ENCODE results near the gene SOHLH1.

Gene SOHLH1

DNA sequence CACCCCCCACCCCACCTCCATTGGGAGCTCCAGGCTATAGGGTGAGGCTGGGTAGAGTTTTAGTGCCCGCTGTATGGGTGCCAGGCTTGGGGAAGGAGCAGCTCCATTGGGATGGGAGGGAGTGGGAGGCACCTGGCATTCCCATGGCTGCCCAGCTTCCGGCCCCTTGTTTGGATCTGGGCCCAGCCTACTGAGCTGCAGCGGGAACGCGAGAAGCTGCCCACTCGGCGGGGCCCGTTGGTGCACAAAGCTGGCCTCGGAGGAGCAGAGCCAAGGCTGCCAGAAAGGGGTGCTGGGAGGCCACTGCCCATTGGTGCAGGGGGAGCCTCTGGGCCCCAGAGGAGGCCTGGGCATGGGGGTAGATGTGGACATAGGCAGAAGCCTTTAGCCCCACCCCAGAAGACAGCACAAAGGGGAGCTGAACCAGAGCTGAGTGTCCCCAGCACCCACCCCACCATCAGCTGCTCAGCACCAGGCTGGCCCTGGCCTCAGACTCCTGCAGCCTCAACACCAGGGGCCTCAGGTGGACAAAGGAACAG, 31.7 kb downstream of the SOHLH1 start:
- H3K4me3 Mint-ChIP-seq = no peak overlapping the region
- no peak for DNase-seq
- no peaks in the 10 kb centered on the region for H3K36me3 Mint-ChIP-seq
- H3K27me3 Mint-ChIP-seq = no peaks in the 10 kb centered on the region
- H3K4me1 Mint-ChIP-seq = no peaks in the 10 kb centered on the region
- no peak overlapping the region for H3K27ac Mint-ChIP-seq
- CTCF ChIA-PET = no interaction called here
- H3K9me3 Mint-ChIP-seq = no peaks in the 10 kb centered on the region

GRCh38 chr9:135666534-135667462, 32.5 kb downstream of the SOHLH1 start:
- no peaks in the 10 kb centered on the region for H3K36me3 Mint-ChIP-seq
- no peaks in the 10 kb centered on the region for H3K4me1 Mint-ChIP-seq
- no peak for DNase-seq
- no peaks in the 10 kb centered on the region for H3K9me3 Mint-ChIP-seq
- H3K4me3 Mint-ChIP-seq = no peak overlapping the region
- CTCF ChIA-PET = no interaction called here
- H3K27ac Mint-ChIP-seq = no peak overlapping the region
- H3K27me3 Mint-ChIP-seq = no peaks in the 10 kb centered on the region

DNA sequence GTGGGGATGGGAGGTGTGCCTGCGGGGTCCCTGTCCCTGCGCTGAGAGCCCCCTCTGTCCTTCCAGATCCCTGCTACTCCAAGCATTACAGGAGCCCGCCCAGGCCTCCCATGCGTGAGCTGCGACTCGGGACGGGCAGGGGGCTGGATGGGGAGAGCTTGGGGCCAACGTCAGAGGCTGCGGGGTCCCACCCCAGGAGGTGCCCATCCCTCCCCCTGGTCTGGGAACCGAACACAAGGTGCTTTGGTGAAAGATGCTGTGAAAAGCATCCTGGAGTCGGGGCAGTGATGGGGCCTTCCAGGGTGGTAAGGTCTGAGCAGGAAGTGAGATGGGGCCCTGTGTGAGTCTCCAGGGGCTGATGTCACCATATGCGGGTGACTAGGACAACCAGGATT, 33.5 kb downstream of the SOHLH1 start:
- Mint-ChIP-seq H3K4me1 (no peaks in the 10 kb centered on the region), H3K36me3 (no peaks in the 10 kb centered on the region), H3K9me3 (no peaks in the 10 kb centered on the region), H3K4me3 (no peak overlapping the region), H3K27ac (no peak overlapping the region), H3K27me3 (no peaks in the 10 kb centered on the region)
- CTCF ChIA-PET = no interaction called here
- no peak for DNase-seq

DNA sequence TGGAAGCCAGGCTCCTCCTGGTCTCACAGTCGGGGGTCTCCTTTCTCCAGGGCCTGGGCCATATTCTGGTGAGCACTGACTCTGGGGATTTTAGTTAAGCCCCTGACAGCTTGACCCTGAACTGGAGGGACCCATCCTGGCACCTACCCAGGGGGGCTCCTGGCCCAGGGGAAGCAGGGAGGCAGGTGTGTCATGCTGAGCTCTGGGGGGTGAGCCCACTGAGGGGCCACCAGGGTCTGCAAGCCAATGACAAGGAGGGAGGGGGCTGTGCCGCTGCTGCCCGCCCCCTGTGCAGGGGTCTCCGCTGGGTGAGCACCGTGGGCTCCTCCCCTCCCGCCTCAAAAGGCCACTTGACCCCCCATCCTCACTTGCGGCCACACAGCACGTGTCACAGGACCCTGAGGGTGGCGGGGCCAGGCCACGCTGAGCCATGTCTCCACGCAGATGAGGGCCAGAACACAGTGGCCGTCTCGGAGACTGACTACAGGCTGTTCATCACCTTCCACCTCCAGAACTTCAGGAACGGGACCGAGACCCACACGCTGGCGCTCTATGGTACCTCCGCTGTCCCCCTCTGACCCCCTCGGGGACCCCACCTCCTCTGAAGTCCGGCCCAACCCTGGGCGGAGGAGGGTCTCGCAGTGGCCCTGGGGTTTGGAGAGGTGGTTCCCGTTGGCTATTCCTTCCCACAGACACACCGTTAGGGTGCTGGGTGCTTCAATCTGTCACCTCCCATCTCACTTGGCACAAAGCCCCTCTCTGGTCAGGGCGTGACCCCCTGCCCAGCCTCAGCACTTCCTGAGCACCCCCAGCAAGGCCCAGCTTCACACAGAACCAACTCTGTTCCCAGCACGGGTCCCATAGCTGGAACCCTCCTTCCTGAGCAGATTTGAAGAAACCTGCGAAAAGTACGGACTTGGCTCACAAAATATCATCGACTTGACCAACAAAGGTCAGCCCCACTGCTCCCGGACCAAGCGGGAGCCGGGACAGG, 34.2 kb downstream of the SOHLH1 start:
- Mint-ChIP-seq H3K9me3 (no peaks in the 10 kb centered on the region), H3K4me3 (no peak overlapping the region), H3K4me1 (no peaks in the 10 kb centered on the region), H3K27ac (no peak overlapping the region), H3K27me3 (no peaks in the 10 kb centered on the region), H3K36me3 (no peaks in the 10 kb centered on the region)
- no peak for DNase-seq
- CTCF ChIA-PET = no interaction called here

DNA sequence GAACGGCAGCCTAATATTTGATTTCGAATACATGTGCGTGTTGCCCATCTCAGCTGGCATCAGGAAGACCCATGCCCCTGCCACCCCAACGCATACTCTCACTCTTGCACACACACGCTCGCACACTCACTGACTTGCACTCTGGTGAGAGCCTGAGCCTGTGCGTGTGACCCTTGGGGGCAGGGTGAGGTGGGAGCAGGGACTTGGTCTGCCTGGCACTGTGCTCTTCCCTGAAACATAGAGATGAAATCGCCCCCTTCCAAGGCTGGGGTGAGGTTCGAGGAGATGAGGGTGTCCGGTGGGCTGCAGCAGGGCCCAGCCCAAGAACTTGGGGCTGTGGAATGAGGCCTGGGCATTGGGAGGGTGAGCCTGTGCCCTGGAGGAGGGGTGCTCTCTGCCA, 35.0 kb downstream of the SOHLH1 start:
- Mint-ChIP-seq H3K4me3 (no peak overlapping the region), H3K9me3 (no peaks in the 10 kb centered on the region), H3K36me3 (no peaks in the 10 kb centered on the region), H3K27ac (no peak overlapping the region), H3K4me1 (no peaks in the 10 kb centered on the region), H3K27me3 (no peaks in the 10 kb centered on the region)
- no peak for DNase-seq
- CTCF ChIA-PET = no interaction called here

- Mint-ChIP-seq H3K4me1 (no peaks in the 10 kb centered on the region), H3K27me3 (no peaks in the 10 kb centered on the region), H3K36me3 (no peaks in the 10 kb centered on the region), H3K4me3 (no peak overlapping the region), H3K9me3 (no peaks in the 10 kb centered on the region), H3K27ac (no peak overlapping the region)
- no peak for DNase-seq
- CTCF ChIA-PET = no interaction called here
These were observed 35.4 kb downstream of the SOHLH1 start for GRCh38 chr9:135663857-135664256.

DNA sequence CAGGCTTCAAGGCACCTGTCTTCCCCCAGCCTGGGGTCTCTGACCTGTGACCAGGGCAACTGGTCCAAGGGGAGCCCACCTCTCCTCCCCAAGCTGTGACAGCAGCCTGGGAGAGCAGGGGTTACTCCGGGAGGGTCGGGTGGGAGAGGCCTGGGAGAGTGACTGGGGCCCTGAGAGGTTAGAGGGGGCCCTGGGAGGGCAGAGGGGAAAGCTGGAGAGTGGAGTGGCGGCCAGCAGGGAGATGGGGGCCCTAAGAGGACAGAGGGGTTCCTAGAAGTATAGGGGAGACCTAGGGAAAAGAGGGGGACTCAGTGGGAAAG, 35.9 kb downstream of the SOHLH1 start:
- Mint-ChIP-seq H3K36me3 (no peaks in the 10 kb centered on the region), H3K4me3 (no peak overlapping the region), H3K27ac (no peak overlapping the region), H3K9me3 (no peaks in the 10 kb centered on the region), H3K27me3 (no peaks in the 10 kb centered on the region), H3K4me1 (no peaks in the 10 kb centered on the region)
- DNase-seq = no peak
- CTCF ChIA-PET = no interaction called here

DNA sequence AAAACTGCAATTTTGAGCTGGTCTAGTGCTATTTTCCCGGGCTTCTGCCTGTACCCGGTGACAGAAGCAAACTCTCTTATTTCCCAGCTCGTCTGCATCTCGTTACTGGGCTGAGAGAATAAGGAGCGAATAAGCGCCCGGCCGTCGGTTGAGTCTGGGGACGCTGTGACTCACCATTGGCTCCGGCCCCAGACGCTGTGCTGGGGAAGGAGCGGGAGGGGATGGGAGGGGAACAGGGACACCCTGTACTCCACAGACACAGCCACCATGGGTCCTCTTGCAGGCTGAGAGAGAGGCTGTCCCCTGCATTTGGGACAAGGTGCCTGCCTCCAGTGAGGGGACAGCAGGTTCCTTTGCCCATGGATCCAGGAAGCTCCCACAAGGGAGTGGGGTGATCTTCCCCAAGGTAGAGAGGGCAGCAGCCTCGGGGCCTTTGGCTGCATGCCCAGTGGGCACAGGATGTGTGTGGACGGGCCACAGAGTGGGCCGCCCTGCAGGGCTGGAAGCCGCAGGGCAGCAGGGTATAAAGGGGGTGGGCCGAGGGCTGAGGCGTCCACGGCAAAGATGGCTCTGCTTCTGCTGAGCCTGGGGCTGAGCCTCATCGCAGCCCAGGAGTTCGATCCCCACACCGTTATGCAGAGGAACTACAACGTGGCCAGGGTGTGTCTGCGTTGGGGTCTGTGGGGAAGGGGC, 36.4 kb downstream of the SOHLH1 start, which contains the start of gene LCN9:
LCN9 (plus strand) TSS at position 552 of the 693 bp plus-strand sequence; CDS start at position 565, 13 bp downstream.
- CTCF ChIA-PET = no interaction called here
- Mint-ChIP-seq H3K4me1 (no peaks in the 10 kb centered on the region), H3K4me3 (no peak within 1 kb of the TSS), H3K36me3 (no peaks in the 10 kb centered on the region), H3K27ac (peak within 1 kb of the TSS; percentile 72), H3K9me3 (no peaks in the 10 kb centered on the region), H3K27me3 (no peaks in the 10 kb centered on the region)
- DNase-seq = no peak

DNA sequence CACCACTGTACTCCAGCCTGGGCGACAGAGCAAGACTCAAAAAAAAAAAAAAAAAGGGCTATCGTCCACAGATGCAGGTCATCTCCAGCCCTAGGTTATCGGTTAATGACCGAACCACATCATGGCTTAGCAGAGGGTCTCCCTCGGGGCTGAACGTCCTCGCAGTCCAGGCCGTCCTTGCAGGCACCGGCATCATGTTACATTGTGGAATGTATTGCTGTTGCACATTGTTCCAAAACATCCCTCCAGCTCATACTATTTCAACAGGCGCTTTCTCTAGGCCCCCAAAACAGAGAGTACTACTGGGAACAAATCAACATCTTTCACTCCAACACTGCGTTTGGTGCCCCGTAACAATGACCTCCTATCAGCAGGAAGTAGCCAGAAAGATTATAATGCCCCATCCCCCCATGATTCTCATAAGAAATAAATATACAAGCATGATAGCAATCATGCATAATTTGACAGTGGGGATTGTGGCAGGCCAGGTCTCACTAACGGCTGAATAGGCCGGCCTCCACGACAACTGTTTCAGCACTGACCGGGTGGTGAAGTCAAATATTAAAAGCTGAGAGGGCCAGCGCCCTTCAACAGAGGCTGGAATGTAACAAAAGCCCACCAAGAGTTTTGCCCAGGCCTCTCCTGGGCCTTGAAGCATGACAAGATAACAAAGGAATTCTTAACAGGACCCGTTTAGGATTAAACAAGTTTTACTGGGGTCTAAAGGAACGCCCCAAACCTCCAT, 37.3 kb downstream of the SOHLH1 start:
- no peaks in the 10 kb centered on the region for H3K36me3 Mint-ChIP-seq
- CTCF ChIA-PET = no interaction called here
- H3K27me3 Mint-ChIP-seq = no peaks in the 10 kb centered on the region
- no peak for DNase-seq
- peak overlapping the region; percentile 72 for H3K27ac Mint-ChIP-seq
- H3K4me1 Mint-ChIP-seq = no peaks in the 10 kb centered on the region
- H3K4me3 Mint-ChIP-seq = no peak overlapping the region
- H3K9me3 Mint-ChIP-seq = no peaks in the 10 kb centered on the region

GRCh38 chr9:135660407-135660806, 38.9 kb downstream of the SOHLH1 start:
- H3K36me3 Mint-ChIP-seq = no peaks in the 10 kb centered on the region
- CTCF ChIA-PET = no interaction called here
- peaks cover 4% of the 10 kb centered on the region for H3K27me3 Mint-ChIP-seq
- H3K4me1 Mint-ChIP-seq = no peaks in the 10 kb centered on the region
- no peaks in the 10 kb centered on the region for H3K9me3 Mint-ChIP-seq
- H3K27ac Mint-ChIP-seq = no peak overlapping the region
- H3K4me3 Mint-ChIP-seq = no peak overlapping the region
- no peak for DNase-seq

- H3K9me3 Mint-ChIP-seq = no peaks in the 10 kb centered on the region
- H3K4me1 Mint-ChIP-seq = no peaks in the 10 kb centered on the region
- DNase-seq = no peak
- CTCF ChIA-PET = interaction anchor here (0.7 kb wide), 1 partner anchor 58 kb away, joined by 3 read pairs; no protein-coding TSS in a partner anchor
- H3K27me3 Mint-ChIP-seq = peaks cover 4% of the 10 kb centered on the region
- H3K27ac Mint-ChIP-seq = no peak overlapping the region
- H3K4me3 Mint-ChIP-seq = no peak overlapping the region
- no peaks in the 10 kb centered on the region for H3K36me3 Mint-ChIP-seq
These were observed 40.0 kb downstream of the SOHLH1 start for GRCh38 chr9:135659252-135659651.

- H3K4me3 Mint-ChIP-seq = no peak overlapping the region
- H3K9me3 Mint-ChIP-seq = peaks cover 2% of the 10 kb centered on the region
- H3K27me3 Mint-ChIP-seq = peaks cover 4% of the 10 kb centered on the region
- no peaks in the 10 kb centered on the region for H3K36me3 Mint-ChIP-seq
- no peaks in the 10 kb centered on the region for H3K4me1 Mint-ChIP-seq
- no peak for DNase-seq
- no peak overlapping the region for H3K27ac Mint-ChIP-seq
- CTCF ChIA-PET = no interaction called here
These were observed 41.9 kb downstream of the SOHLH1 start for GRCh38 chr9:135657416-135657815.

GRCh38 chr9:135655317-135655716, 44.0 kb downstream of the SOHLH1 start:
- H3K36me3 Mint-ChIP-seq = no peaks in the 10 kb centered on the region
- no peak overlapping the region for H3K27ac Mint-ChIP-seq
- H3K4me1 Mint-ChIP-seq = no peaks in the 10 kb centered on the region
- no peak overlapping the region for H3K4me3 Mint-ChIP-seq
- no peak for DNase-seq
- H3K9me3 Mint-ChIP-seq = peaks cover 5% of the 10 kb centered on the region
- CTCF ChIA-PET = no interaction called here
- peaks cover 4% of the 10 kb centered on the region for H3K27me3 Mint-ChIP-seq
